NCI-H187 (cell line): ENCODE results near the gene UBXN1.
A peak's percentile ranks its signal among the peaks of the same experiment; 100 is the strongest.

Experiments
- DNase-seq, 2 experiments: peaks; one replicate each; lab custom pipeline; 2025; lab: John Stamatoyannopoulos, UW

Gene UBXN1

DNA sequence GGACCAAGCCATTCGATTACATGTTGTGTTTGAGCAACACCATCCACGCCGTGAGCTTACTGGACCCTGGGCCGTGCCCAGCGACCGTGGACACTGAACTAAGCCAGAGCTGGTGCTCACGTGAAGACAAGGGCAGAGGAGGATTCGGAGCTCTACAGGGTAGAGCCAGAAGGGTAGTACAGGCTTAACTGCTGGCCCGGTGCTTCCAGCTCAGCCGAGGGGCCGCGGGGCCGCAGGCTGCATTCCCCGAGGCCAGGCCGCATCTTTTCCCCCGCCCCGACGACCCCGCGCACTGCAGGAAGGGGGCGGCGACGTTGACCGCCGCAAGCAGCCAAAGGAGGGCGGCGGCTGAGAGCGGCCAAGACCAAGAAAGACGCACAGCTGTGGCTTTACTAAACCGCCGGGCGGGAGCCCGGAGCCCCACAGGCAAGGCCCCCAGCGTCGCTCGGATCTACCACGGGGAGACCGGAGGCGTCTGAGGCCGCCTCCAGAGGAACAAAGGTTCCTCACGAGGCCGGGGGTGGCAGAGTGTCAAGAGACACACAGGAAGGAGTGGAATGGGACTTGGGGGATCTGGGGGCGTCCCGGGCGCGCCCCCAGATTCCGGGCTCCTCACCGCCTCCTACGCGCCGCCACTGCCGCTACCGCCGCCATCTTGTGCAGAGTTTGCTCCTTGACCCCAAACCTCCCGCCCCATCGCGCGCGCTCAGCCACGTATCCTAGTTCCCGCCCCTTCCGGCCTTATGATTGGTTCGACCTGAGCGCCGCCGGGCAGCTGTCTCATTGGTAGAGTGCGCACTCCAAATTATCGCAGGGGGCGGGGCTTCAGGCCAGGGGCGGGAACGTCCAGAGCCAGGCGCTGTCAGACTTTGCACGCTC lies 32.7 kb downstream of the UBXN1 start, which contains the start of gene GANAB:
GANAB (minus strand) TSS at position 668 of the 879 bp plus-strand sequence; CDS start at position 654, 14 bp downstream.
- peak; percentile 94 to 97 for DNase-seq

DNA sequence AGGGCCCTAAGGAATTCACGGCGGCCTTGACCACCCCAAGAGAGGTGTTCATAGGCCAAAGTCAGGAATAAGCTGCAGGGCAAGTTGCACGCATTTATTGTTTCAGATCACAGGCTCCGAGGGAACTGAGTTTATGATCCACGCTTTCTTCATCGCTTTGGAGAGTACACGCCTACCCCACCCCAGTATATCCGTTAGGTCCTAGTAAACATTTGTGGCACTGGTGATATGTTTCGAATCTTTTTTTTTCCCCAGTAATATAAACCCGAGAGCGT lies 33.3 kb downstream of the UBXN1 start:
- DNase-seq, result no peak

DNA sequence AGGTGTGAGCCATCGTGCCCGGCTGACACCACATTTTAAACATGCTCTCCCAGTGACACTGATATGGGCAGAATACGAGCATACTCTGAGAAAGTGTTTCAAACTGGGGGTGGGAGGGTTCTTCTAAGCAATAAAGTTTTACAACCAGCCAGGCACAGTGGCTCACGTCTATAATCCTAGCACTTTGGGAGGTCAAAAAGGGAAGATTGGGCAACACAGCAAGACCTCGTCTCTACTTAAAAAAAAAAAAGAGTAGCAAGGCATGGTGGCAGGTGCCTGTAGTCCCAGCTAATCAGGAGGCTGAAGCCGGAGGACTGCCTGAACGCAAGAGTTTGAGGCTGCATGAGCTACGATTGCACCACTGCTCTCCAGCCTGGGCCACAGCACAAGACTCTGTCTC lies 34.7 kb downstream of the UBXN1 start:
- DNase-seq, result no peak

DNA sequence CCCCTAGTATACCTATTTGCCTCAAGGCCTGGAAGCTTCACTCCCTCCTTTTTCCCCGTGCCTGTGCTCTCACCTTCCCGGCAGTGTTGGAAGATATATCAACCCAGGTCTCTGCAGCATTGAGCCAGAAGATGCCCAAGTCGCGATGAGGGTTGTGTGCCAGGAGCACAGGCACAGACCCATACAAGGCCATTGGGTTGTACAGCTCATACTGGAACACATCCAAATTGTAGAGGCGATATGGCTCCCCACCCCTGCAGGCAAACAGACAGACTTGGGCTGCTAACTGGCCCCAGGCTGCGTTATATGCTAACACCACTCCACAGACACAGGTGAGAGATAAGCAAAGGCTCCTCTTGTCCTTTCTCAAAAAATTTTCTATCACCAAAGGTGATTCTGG lies 46.4 kb downstream of the UBXN1 start:
- no peak for DNase-seq

DNA sequence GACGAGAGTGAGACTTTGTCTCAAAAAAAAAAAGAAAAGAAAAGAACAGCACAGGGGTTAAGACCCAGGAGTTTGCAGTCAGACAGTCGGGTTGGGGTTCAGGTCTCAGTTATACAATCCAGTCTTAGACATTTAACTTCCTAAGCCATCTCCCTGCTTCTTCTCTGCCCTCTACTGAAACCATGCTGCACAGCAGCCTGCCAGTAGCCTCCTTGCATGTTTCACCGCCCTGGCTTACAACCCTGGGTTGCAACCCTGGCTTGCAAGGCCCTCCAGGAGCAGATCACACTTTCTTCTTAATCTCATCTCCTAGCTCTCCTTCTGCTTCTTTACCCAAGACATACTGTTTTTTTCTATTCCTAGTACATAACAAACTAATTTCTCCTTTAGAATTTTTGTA lies 51.2 kb downstream of the UBXN1 start:
- DNase-seq, result no peak
